Fibroblast of skin of right quadriceps (primary cell): ENCODE results near the gene OR8J1.
"Not testable (repeated sequence)": the region's sequence is repeated elsewhere in the genome, so short reads cannot be mapped to it uniquely, and the experiment has no call there.

ENCODE experiments used
- DNase-seq: peaks from one replicate; pipeline ENCODE4 v3.0.0-alpha.2; 2013

The OR8J1 gene, protein sequence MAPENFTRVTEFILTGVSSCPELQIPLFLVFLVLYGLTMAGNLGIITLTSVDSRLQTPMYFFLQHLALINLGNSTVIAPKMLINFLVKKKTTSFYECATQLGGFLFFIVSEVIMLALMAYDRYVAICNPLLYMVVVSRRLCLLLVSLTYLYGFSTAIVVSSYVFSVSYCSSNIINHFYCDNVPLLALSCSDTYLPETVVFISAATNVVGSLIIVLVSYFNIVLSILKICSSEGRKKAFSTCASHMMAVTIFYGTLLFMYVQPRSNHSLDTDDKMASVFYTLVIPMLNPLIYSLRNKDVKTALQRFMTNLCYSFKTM

GRCh38 chr11:56353991-56354390, at the start of gene OR8J1:
OR8J1 (plus strand) TSS chr11:56354291; CDS start chr11:56360247, 5,956 bp downstream.
- DNase-seq: no peak

GRCh38 chr11:56307836-56308235, 46.3 kb upstream of the OR8J1 start:
- no peak for DNase-seq

- DNase-seq: no peak
Observed at GRCh38 chr11:56314844-56315243, 39.2 kb upstream of the OR8J1 start, which contains the start of gene OR8K3. OR8K3 (plus strand) TSS chr11:56315144; CDS start chr11:56318307, 3,163 bp downstream.

DNA sequence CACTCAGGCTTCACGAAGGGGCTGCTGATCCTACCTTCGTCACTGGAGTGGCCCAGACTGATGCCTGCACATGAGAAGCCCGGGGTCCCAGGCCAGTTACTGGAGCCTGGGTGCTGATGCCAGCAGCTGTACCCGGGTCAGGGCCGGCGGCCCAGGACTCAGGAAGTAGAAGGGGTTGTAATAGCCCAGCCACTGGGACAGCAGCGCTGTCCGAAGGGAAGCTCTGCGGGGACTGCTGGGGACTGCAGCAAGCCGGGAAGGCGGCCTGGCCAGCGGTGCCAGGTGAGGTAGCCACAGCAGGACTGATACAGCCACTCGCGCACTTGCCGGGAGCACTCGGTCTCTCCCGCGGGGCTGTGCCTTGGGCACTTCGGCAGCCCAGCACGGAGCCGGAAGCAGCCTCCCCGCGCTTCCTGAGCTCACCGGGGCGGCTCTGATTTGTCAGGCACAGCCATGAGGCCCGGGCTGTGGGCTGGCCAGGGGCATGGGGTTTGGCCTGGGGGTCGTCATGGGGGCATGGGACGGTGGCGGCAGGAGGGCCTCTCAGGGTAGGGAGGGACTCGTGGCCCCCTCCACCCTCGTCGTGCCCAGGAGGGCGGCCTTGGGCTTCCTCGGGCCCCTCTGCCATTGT, 22.1 kb upstream of the OR8J1 start:
- DNase-seq: no peak

- no peak for DNase-seq
Observed at GRCh38 chr11:56333156-56333555, 20.9 kb upstream of the OR8J1 start.

GRCh38 chr11:56340289-56340688, 13.8 kb upstream of the OR8J1 start:
- no peak for DNase-seq

DNA sequence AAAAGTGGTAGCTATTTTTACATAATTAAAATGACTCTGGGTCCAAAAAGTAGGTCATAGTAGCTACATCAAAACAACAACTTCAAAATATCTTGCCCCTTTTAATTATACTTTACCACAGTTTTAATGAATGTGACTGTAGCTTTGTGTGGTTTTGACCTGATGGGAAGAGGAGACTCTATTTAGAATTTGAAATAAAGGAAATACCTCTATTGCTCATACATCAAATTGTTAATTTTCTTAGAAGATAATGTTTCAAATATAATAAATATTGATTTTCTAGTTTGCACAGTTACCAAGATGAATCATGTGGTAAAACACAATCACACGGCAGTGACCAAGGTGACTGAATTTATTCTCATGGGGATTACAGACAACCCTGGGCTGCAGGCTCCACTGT, 8.4 kb upstream of the OR8J1 start, which contains the start of gene OR8K1:
TSS of gene OR8K1 (plus strand) at position 301 of the 400 bp plus-strand sequence. CDS start at position 301, 0 bp downstream.
- no peak for DNase-seq

GRCh38 chr11:56375324-56375723, 21.2 kb downstream of the OR8J1 start, which contains the start of gene OR8U1:
OR8U1 (plus strand) TSS chr11:56375624; CDS start chr11:56375624, 0 bp downstream.
- no peak for DNase-seq

- DNase-seq: no peak
Observed at GRCh38 chr11:56380120-56380519, 26.0 kb downstream of the OR8J1 start.

DNA sequence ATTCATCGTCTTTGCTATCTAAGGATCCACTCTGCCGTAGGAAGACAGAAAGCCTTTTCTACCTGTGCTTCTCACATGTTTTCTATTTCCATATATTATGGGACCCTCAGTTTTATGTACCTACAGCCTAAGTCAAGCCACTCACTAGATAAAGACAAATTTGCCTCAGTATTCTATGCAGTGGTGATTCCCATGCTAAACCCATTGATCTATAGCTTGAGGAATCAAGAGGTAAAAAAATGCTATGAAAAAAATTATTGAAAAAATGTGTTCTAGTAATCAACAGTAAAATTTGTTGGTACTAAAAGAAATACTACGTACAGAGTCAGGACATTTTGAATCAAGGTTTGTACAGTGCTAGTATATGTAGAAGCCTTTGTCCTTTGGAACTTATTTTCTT, 40.3 kb downstream of the OR8J1 start:
- no peak for DNase-seq

- DNase-seq: no peak
Observed at GRCh38 chr11:56396047-56396446, 42.0 kb downstream of the OR8J1 start.

GRCh38 chr11:56401858-56402461, 47.9 kb downstream of the OR8J1 start:
- not testable (repeated sequence) for DNase-seq

DNA sequence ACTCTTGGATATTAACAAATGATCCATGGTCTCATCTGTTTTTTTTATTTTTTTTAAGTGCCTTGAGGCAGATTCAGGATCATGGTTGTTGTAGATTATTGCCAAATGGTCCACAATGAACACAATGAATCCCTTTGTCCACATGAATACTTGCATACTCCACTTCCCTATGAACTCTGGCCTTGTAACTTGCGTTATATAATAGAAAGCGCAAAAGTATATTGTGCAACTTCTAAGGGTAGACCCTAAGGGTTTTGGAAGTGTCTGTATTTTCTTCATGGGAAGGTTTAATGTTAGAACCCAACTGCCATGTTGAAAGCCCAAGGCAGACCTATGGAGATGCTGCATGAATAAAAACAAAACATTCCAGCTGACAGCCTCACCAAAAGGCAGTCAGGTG, 50.3 kb downstream of the OR8J1 start:
- no peak for DNase-seq

- no peak for DNase-seq
Observed at GRCh38 chr11:56410801-56411200, 56.7 kb downstream of the OR8J1 start.
